ENCODE data around the gene KCNQ2.

- TF ChIP-seq CTCF (IDR thresholded peaks at IDR 0.05; ENCODE audit: insufficient read depth, low read length, poor library complexity, severe bottlenecking) (no peak), EZH2phosphoT487 (conservative IDR thresholded peaks at IDR 0.05; ENCODE audit: low read length) (no peak)
These were observed 93.2 kb downstream of the KCNQ2 start for GRCh38 chr20:63379296-63379695.

Data from SU-DHL-6 (cell line).